ENCODE results near the gene SLC25A18.

SLC25A18 gene

DNA sequence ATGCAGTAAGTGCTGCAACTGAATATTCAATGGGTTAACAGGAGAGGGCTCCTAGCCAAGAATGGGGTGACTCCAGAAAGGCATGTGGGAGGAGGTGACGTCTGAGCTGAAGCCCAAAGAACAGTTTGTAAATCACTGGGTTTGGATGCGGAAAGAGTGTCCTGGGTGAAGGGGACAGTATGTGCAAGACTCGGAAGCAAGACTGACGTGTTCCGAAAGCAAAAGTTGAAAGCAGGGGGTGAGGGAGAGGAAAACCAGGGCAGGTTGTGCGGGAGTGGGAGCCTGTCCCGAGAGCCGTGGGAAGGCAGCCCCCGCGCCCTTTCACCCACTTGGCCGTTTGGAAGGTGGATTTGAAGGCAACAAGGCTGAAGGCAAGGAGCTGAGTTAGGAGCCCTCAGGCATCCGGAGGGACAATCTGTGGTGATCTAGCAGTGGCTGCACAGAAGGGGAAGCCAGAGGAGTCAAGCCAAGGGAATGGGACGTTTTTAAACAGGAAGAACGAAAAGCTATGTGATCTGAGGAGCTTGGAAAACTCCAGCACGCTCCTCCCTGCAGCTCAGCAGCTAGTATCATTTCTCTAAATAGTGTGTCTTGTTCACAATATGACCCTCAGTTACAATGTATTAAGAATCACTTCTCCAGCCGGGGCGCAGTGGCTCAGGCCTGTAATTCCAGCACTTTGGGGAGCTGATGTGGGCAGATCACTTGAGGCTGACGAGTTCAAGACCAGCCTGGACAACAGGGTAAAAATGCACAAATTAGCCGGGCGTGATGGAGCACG, 7.7 kb downstream of the SLC25A18 start:
- peak in 1 of 2 donors; percentile 10 for DNase-seq

DNA sequence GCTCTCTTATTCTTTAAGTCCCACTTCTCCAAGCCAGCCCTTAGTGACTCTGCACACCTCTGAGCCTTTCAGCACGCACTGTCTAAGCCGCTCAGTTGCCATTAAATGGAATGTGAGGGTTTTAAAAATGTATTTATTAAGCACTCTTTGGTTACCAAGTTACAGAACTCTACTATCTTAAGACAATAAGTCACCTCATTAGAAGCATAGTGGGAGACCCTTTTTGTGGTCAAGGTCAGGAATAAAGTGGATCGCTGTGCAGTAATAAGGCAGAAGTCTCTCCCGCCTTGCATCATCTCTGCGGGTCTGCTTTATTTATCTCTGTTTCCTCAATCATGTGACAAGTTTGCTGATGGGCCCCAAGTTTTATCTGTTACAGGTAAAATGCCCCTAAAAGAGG, 11.9 kb downstream of the SLC25A18 start:
- no peak for DNase-seq

DNA sequence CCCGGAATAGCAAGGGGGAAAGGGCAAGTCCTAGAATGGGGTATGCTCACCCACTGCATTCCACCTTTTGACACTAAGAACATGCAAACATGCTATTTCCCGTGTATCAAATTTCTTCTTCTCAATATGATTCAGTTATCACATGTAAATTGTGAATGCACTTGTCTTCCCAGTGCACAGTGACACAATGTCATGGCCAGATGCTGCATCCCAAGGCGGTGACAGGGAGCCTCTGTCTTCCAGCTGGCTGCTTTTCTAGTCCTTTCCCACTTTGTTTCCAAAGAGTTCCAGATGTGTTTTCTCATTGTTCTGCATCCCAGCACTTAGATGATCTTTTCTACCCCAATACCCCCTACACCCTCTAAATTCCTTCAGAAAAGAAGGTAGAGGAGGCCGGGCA, 12.4 kb downstream of the SLC25A18 start:
- no peak for DNase-seq

DNA sequence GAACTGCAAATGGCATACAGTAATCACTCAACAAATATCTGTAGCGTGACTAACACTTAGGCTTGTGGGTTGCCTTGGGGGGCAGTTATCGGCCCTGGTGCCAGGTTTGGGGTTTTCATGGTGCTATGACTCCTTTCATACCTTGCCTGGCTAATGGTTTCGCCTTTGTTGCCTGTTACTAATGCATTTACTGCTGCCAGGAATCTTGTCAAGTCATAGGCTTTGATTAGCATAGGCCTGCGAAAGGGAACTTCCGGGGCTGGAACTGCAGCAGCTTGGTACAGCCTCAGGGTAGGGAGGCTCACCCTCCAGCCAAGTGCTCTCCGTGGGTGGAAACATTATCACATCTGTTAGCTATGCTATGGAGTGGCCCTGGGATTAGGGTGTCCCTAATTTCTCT, 13.2 kb downstream of the SLC25A18 start:
- no peak for DNase-seq

DNA sequence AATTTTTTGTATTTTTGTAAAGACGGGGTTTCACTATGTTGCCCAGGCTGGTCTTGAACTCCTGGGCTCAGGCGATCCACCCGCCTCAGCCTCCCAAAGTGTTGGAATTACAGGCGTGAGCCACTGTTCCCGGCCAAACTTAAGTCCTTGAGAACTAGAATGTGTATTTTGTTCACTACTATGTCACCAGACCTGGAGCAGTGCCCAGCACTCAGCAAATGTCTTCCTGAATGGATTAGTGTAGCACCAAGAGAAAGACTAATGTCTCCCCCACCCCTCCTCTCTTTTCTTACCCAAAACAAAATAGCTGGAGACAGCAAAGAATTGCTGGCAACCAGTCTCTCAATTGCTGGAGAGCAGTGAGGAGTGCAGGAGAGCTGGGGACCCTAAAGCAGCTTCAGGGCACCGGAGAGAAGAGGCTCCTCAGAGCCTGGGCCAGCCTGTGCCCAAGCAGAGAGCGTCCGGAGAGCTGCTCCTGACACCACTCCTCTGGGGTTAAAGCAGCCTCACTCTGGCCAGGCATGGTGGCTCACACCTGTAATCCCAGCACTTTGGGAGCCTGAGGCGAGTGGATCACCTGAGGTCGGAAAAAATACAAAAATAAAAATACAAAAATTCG, 14.9 kb downstream of the SLC25A18 start:
- no peak for DNase-seq

DNA sequence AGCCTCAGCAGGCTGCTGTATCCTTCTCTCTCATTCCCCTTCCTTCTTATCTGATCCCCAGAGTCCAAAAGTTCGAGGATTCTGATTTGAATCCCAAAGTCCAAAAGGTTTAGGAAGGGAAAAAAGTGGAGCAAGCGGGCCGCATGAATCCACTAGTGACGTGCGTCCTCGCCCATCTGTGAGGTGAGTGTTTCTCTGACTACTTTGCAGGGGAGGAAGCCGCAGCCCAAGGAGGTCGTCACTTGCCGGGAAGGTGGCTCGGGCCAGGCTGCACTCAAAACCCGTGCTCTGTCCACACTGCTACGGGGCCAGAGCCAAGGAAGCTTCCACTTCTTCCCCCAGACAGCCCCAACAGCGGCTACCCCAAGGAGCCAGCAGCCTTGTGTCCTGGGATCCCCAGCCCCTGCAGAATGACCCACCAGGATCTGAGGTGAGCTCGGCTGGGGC, 16.3 kb downstream of the SLC25A18 start:
- no peak for DNase-seq

DNA sequence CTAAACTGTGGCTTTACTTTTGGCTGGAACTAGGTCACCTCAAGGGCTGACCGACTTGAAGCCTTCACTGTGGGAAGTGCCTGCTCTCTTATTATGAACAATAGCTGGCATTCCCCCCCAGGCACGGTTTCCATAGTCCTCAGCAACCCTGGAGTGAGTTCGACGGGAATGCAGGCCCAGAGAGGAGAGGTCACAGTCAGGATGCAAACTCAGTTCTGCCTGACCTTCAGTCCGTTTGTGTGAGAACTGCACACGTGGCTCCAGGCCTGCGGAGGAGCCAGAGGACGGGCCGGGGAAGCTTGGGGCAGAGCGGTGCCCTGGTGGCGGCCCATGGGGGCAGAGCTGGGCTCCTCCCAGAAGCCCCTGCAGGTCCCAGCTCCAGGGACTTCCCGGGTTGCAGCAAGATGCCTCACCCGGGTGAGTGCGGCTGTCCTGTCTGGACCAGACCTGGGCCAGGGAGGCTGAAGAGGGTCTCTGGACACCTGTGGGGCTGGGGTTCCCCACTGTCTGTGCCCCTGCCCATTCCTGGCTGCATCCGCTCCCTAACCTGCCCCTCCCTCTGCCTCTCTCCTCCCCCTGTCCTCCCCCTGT, 17.2 kb downstream of the SLC25A18 start:
- no peak for DNase-seq

DNA sequence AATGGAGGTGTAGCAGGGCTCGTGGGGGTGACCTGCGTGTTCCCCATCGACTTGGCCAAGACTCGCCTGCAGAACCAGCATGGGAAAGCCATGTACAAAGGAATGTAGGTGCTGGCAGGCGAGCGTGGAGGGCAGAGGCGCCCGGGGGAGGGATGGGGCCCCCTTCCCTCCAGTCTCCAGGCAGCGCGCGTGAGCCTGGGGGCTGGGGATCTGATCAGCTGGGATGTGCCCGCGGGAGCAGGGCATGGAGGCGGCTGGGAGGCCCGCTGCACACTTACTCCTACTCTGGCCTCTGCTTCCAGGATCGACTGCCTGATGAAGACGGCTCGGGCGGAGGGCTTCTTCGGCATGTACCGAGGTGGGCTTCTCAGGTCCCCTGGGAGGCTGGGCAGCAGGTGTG, 17.8 kb downstream of the SLC25A18 start:
- no peak for DNase-seq

DNA sequence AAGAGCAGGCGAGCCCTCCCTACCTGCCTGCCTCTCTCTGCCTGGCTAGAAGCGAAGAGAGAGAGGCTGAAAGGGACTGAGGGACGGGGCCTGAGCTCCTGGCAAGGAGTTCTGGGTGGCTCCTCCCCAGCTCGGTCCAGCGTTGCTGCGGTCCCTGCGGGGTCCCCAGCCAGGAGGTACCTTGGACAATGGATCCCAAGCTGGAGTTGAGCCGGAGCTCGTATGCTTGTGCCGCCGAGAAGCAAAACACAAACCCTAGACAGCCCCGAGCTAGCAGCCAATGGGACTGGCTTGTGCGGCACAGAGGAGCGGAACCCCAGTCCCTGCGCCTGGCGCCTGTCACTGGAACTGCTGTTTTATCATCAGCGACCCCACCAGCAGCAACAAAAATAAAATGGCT, 18.3 kb downstream of the SLC25A18 start:
- DNase-seq: no peak

DNA sequence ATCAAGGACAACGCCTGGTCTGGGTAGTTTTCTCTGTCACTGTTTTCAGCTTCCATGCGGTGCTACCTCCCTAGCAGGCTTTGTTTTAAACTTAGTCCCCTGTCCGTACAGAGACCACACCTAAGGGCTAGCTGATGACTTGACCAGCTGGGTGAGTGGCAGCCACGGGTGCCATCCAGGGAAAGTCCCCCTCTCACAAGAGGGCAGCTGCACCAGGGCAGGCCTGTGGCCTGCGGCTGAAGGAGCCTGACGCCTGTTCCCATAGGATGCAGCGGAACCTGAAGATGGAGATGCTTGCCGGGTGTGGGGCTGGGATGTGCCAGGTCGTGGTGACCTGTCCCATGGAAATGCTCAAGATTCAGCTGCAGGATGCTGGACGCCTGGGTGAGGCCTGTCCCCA, 19.9 kb downstream of the SLC25A18 start:
- no peak for DNase-seq

DNA sequence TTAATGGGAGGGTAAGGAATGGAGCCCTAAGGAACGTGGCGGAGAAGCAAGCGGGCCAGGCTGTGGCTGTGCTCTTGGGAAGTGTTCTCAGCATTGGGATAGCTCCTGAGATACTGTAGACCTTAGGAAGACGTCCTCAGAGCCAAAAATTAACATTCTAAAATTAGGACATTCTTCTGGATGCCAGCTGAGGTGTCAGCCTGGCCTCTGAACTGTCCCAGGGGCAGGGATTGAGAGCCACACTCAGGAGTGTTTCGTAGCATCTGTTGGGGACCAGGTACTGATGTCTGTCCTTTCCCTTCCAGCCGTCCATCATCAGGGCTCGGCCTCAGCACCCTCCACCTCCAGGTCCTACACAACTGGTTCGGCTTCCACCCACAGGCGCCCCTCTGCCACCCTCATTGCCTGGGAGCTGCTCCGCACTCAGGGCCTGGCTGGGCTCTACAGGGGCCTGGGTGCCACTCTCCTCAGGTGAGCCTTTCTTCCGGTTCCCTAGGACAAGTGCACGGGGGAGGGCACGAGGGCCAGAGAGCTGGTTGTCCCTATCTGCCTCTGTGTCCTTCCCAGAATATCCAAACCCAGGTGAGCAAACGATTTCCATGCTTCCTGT, 23.6 kb downstream of the SLC25A18 start:
- no peak for DNase-seq

DNA sequence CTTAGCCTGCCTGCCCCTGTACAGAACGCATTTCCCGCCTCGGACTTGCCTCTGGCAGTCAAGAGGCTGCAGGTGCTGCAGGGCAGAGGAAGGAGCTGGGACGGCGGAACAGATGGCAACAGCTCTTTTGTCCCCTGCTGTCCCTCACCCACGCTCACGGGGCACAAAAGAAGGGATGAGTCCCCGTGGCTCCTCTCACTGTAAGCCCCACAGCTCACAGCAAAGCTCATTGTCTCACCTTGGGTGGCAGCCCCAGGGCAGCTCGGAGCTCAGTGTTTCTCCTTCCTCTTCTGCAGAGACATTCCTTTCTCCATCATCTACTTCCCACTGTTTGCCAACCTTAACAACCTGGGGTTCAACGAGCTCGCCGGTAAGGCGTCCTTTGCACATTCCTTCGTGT, 24.3 kb downstream of the SLC25A18 start:
- no peak for DNase-seq

DNA sequence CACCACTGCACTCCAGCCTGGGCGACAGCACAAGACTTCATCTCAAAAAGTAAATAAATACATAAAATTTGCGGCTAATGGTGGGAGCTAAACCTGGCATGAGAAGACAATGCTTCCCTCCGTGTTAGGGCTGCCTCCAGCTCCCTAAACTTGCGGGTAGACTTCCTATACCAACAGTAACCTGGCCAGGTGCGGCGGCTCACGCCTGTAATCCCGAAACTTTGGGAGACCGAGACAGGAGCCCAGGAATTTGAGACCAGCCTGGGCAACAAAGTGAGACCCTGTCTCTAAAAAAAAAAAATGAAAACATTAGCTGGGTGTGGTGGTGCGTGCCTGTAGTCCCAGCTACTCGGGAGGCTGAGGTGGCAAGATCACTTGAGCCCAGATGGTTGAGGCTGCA, 25.3 kb downstream of the SLC25A18 start:
- DNase-seq: no peak

DNA sequence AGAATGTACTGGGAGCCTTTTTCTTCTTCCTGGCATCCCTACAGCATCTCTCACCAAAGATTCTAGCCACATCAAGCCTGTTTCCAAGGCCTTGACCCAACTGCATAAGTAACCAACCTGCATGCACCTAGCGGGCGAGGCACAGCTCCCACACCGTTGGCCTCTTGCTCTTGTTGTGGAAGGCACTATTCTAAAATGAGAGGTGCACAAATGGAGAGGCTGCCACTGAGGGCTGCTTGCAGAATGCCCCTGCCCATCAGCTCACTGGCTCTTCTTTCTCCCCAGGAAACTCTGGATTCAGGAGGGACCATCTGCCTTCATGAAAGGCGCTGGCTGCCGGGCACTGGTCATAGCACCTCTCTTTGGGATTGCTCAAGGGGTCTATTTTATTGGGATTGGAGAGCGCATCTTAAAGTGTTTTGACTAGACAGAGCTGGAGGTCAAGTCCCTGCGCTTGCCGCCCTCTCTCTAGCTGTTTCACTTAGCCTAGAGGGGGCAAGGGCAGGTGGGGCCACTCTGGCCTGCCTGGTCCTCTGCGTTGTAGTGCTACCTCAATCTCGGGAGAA, 26.6 kb downstream of the SLC25A18 start:
- no peak for DNase-seq

DNA sequence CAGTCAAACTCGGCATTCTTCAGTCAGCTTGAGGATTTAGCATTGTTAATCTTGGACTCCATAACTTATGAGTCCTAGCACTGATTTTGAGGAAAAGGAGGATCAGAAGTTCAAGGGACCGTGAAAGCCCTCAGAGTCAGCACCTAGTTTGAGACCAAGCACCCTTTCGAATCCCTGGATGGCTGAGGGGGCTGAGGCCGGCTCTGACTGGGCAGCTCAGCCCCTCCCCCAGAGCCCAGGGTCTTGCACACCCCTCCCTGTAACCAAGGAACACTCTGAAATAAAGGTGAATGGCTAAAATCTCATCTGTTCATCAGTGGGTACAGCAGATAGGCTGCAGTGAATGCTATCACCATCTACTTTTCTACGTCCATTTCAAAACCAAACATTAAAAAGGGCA, 27.3 kb downstream of the SLC25A18 start:
- DNase-seq: no peak

DNA sequence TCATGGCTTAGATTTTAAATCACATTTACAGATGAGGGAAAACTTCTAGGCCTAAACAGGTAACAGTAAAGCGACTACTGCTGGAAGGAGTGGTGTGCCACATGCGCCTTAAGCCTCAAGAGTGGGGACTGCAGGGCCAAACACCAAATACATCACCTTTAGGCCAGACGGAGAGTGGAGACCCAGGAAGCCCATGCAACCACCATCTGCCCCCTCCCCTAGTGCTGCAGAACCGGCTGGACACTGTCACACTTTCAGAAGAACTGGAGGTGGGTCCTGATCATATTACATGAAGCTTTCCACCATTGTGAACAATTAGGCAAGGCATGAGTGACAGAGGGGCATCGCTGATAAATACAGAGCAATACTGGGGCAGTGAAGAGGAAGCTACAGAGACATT, 28.9 kb downstream of the SLC25A18 start:
- no peak for DNase-seq

DNA sequence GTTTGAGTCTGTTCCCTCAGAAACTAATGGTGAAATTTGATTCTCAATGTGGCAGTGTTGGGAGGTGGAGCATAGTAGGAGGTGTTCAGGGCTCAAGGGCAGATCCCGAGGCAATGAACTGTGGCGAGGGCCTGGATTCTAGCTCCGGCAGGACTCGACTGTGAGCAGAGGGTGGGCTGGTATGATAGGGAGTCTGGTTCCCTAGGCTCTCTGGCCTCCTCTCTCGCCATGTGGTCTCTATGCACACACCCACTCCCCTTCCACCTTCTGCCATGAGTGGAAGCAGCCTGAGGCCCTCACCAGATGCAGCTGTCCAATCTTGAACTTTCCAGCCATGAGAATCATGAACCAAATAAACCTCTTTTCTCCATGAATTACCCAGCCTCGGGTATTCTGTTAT, 32.9 kb downstream of the SLC25A18 start:
- no peak for DNase-seq

DNA sequence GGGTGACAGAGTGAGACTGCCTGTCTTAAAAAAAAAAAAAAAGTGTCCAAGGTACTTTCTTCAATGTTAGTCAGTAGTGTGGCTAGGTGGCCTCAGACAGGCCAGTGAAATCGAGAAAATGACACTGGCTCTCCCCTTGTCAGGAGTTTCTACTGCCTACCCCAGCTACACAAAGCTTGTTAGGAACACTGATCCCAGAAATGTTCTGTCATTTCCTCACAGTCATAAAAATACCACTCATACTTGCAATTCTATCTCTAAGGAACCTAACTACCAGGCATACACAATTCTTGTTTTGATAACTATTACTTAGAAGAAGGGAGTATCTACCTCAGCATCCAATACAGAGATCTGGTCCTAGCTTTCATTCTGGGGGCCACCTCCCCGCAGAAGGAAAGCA, 33.9 kb downstream of the SLC25A18 start:
- no peak for DNase-seq

DNA sequence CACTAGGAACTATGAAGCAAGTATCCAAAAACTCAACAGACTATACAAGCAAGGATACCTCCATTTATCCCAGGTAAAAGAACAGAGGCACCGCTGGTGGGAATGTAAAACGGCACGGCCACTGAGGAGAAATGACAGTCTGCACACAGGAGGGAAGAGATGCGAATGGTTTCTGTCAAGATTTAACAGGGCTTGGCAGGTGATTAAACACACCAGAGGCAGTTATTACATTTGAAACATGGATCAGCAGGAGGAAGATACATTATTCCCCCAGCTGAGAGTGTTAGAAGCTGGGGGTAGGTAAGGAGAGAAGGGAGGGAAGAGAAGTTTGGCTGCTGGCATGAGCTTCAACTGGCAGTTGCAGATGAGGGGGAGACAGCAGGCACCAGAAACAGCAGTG, 35.0 kb downstream of the SLC25A18 start:
- no peak for DNase-seq

DNA sequence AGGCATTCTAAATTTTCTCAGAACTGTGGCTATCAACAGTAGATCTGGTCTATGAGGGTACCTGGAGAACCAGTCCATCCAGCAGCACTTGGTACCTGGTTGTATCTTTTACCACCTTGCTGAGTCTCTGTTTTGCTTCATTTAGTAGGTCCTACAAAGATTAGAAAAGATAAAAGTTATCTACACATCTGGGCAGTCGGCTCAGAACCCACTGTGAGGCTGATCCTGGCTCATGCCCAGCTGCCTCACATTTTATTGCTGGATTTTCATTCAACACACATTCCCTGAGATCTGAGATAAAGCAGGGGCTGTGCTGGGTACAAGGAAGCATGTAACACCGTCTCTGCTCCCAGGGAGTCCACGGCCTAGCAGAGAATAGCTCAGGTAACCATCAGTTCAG, 37.7 kb downstream of the SLC25A18 start:
- DNase-seq: no peak

DNA sequence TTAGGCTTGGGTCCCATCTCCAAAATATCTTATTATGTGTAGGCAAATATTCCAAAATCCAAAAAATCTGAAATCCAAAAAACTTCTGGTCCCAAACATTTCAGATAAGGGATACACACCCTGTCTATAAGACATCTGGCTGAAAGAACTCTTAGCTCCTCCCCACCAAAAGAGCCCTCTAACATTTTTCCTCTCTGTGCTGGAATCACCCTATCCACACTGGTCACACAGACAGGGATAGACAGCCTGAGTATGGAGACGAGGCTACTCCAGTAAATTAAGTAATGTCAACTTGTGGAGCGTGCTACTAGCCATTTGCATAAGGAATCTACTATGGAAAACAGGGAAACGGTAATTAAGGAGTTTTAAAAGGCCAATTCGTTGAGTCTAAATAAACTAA, 40.4 kb downstream of the SLC25A18 start:
- no peak for DNase-seq

DNA sequence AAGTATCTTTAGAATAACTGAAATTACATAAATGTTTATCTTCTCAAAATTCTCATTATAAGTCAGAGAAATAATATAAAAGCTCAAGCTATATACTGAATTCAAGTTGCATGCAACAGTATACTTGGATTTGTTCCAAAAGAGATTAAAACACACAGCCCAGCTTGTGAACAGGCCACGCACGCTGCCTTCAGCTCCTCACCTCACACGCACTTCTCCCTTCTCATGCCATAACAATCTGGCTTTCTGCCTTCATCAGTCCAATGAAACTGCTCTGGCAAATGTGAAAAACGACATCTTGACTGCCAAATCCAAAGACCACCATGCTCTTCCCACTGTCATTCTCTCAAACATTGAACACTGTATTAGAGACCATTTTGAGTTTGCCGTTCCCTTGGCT, 43.2 kb downstream of the SLC25A18 start:
- DNase-seq: no peak

DNA sequence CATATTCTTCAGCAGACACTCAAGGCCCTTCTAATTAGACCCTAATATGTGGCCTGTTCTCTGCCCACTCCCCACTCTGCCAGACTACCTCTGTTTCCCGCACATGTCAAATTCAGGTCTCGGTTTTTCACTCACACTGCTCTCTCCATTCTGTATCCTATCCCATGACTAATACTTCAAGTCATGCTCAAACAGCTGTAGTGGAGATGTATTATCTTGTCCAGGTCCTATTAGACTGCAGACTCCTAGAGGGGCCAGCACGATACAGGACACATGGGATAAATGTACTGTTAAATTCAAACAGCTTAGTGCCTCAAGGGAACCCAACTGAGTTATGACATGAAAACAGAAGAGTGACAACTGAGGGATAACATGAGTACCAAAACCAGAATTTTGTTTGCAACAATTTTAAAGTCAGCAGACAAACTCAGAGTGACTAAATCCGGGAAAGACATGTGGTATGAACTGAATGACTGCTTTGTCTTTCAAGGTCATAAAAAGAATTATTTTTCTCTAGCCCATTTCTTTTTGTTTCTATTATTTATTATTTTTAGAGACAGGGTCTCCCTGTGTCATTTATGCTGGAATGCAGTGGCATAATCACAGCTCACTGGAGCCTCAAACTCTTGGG, 44.7 kb downstream of the SLC25A18 start:
- DNase-seq: no peak
